GM19328 (cell line): ENCODE results near the gene COA6.
"Not testable (repeated sequence)": the region's sequence is repeated elsewhere in the genome, so short reads cannot be mapped to it uniquely, and the experiment has no call there.

Source experiments
- ATAC-seq: cut with Tn5 transposase; IDR thresholded peaks from one replicate; pipeline ENCODE4 v1.9.1; 2021; ENCODE audit warnings: mild to moderate bottlenecking, moderate library complexity; ENCODE audit not compliant: unreplicated experiment

COA6 gene

DNA sequence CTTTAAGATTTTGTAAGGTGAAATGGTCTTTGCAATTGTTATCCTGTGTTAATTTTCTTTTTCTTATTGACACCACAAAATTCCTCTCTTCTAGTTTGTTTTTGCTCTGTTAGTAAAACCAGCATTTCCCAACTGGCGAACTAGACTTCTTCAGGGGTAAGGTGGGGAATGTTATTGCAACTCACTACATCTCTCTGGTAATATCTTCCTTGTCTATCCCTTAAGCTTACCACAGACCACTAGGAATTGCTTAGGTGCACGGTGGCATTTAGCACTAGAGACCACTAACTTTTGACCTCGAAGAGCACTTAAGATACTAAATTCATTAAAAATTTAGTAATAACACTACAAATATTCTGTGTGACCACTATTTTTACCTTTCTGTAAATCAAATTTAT is 4.2 kb upstream of the COA6 start:
- no peak for ATAC-seq

DNA sequence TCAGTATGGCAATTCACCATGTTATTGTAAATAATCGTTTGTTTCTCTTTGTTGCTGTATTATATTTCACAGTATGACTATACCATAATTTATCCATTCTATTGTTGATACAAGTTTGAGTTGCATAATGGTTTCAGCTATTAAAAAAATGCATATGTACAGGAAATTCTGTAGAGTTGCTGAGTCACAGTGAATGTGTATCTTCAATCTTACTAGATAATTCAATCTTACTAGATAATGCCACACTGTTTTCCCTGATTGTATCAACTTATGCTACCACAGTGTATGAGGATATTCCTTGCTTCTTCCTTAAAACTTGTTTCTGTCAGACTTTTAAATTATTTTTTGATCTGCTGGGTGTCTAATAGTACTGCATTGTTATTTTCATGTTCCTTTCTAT is 3.5 kb upstream of the COA6 start:
- no peak for ATAC-seq

- ATAC-seq = no peak
Measured at GRCh38 chr1:234371414-234371813, 1.8 kb upstream of the COA6 start.

- ATAC-seq = no peak
Measured at GRCh38 chr1:234372011-234372757, 1.1 kb upstream of the COA6 start.

DNA sequence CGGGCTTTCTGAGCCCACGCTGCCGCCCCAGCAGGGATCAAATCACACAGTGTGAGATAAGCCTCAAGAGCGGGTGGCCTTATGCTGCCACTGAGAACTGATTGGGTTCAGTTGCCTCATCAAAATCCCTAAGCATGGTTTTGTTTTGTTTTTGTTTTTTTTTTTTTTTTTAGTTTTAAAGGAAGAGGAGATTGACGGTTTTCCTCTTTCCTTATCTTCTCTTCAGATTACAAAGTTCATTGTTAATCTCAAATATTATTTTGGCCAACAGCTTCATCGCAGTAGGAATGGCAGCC is 651 bp downstream of the COA6 start:
- peak; percentile 7 for ATAC-seq

GRCh38 chr1:234375672-234376071 is 2.4 kb downstream of the COA6 start:
- ATAC-seq = no peak

GRCh38 chr1:234379591-234380109 is 6.4 kb downstream of the COA6 start:
- not testable (repeated sequence) for ATAC-seq

DNA sequence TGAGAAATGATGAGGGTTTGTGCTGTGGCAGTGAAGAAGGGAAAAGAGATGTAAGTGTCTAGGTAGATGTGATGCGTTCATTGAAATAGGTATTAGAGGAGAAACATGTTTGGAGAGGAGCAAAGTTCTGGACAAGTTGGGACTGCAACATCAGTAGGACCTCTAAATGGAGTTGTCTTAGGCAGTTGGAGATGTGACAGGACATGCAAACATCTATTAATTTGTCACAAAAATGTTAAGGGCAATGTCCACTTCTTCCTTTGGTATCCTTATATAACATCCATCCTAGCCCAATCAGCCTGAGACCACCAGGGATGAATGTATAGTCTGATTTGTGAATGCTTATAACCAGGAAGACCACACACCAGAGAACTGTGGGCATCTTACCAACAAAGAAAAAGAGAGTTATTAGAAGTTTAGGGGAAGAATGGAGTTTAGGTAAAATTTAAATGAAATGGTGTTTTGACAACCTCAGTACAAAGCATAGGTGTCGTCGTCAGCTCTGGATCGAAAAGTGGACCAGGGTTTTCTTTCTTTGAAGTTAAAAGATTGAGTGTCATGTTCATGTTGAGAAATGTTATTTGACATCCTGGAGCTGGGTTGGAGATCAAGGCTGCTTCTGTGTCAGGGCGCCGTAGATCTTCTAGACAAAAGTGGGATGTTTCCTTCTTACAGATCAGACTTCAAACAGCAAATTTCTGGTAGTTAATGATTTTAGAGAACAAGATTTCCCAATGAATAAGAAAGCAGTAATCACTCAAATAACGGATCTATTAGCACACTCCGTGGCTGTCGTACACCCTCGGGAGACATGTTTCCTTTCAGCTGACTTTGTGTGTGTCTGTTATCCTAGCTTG is 8.7 kb downstream of the COA6 start:
- no peak for ATAC-seq

GRCh38 chr1:234386122-234386521 is 12.9 kb downstream of the COA6 start:
- ATAC-seq = no peak

DNA sequence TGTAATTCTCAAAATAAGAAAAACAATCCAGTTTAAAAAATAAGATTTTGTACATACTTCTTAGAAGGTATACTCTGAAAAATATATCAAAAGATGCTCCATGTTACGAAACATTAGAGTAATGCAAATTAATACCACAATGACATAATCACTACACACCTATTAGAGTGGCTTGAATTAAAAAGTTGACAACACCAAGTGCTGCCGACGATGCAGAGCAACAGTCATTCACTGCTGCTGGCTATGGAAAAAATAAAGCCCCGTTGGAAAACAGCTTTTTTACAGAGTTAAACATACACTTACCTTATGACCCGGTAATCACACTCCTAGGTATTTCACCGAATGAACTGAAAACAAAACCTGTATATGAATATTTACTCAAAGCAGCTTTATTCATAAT is 14.8 kb downstream of the COA6 start:
- no peak for ATAC-seq

DNA sequence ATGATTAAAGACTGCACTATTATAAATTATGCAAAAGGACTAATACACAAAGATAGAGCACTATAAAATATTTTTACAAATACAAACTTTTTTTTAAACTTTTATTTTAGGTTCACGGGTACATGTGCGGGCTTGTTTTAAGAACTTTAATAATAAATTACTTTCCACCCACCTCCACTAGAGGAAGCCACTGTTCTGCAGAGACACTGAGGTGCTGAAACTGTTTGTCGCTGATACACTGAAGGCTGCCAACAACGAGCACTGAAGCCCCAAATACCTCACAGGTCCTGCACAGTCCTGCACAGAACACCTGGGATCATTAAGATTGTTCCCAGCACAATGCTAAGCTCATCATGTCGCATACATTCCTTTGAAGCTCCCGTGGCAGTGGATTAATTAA is 19.9 kb downstream of the COA6 start:
- ATAC-seq = no peak

GRCh38 chr1:234395297-234395696 is 22.0 kb downstream of the COA6 start:
- ATAC-seq = no peak

DNA sequence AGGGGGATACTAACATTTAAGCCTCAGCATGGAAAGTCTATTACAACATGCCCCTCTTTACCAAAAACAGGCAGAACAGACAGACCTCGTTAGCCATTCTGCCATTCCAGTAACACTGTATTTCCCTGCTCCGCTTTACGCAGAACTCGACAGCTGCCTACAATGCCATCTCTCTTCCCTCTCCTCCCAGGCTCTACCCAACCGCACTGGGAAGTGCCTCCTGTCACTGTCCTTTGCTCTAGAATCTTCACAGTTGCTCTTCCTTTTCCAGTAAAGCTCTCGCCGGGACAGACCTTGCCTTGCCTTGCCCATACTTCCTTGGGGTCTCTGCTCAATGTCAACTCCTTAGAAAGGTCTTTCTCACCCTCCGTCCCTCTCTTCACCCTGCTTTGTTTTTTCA is 22.8 kb downstream of the COA6 start:
- ATAC-seq = no peak

DNA sequence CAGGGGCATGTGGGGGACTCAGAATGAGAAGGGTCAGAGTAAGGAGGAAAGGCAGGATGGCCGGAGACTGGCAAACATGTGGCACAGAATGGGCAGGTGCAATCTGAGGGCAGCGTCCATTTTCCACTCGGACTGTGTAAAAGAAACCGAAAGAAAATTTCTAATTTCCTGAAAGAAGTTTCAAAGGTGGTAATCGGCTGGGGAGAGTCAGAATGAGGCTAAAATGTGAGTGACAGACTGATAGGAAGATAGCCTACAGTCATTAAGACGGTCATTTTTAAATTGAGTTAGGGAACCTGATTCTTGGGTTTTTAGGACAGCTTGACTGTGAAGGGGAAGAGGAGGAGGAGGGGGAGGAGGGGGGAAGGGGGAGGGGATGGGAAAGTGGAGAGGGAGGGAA is 23.6 kb downstream of the COA6 start:
- ATAC-seq = no peak

- no peak for ATAC-seq
Measured at GRCh38 chr1:234397732-234398131, 24.5 kb downstream of the COA6 start.

- peak; percentile 64 for ATAC-seq
Measured at GRCh38 chr1:234398849-234399381, 25.7 kb downstream of the COA6 start.

DNA sequence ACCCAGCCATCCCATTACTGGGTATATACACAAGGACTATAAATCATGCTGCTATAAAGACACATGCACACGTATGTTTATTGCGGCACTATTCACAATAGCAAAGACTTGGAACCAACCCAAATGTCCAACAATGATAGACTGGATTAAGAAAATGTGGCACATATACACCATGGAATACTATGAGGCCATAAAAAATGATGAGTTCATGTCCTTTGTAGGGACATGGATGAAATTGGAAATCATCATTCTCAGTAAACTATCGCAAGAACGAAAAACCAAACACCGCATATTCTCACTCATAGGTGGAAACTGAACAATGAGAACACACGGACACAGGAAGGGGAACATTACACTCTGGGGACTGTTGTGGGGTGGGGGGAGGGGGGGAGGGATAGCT is 26.3 kb downstream of the COA6 start:
- ATAC-seq = not testable (repeated sequence)

GRCh38 chr1:234400773-234401172 is 27.5 kb downstream of the COA6 start:
- no peak for ATAC-seq

DNA sequence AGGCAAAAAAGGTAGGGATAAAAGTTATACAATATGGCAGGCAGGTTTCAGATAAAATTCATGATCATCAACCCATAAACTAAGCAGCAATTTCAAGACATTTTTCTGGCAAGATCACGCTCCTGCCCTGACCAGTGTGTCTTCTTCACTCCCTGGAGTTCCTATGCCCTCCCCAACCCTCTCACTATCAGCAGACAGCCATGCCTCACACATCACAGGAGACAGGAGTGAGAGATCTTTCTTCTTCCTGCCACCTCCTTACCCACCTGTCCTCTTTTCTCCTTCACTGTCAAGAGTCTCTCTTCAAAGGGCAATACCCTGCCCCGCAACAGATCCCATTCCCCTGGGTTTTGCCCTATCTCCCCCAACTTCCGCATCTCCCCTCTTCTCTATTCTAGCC is 28.4 kb downstream of the COA6 start:
- no peak for ATAC-seq

DNA sequence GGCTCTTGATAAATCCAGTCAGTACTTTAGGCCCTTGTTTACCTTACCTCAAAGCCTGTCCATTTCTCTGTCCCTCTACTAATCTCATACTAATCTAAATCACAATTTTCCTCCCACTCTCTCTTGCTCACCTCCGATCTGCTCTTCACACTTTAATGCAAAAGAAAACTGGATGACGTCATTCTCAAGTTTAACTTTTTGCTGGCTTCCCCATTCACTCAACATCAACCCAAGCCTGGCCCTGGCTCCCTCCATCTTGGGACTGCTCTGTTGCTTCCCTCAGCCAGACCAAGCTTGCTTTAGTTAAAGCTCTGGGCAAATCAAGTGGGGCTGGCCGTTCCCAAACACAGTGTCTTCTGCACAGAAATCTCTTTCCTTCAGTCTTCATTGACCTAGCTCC is 29.7 kb downstream of the COA6 start:
- no peak for ATAC-seq

DNA sequence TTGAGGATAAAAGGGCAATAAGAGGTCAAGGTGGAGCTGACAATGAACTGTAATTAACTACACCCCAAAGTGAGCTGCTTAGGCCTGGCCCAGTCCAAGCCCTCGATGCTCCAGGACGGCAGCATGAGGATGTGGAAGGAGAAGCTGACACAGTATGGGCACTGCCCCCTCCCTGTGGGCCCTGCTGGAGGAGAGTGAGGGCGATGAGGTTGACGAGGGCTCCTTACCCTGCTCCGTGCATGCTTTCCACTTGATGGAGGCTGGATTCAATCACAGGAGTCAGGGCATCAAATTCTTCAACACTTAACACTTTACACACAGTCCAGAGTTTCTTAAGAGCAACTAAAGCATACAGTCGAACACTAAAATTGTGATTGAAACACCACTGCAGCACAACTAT is 32.4 kb downstream of the COA6 start:
- ATAC-seq = no peak

DNA sequence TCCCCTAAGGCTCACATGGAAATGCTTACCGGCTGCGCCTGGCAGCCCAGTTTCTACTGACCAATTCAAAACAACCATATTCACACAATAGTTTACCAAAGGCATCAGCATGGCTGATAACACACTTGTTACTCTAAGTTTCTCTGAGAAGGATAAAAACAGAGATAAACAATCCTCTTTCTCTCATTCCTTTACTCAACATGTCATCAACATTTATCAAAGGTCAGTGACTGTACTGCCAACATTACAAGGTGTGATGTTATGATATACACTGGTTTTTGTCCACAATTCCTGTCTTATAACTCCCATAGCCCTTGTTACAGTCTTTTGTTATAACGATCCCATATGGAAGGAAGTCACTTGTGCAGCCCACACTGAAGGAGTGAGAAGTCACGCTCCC is 33.6 kb downstream of the COA6 start:
- no peak for ATAC-seq
